IMR-90 (cell line): Measurements from ENCODE around the gene TAF4B. TPM values are rescaled to one million over a fixed set of nuclear protein-coding genes. Genes with fewer than 3 reads are reported as not detected.

Source experiments
- ATAC-seq: fragments of 200-7000 bp; cut with Tn5 transposase; 2 replicates; pipeline ENCODE4 v1.9.1; 2020; ENCODE audit warnings: low read depth, mild to moderate bottlenecking, moderate library complexity
- BruUV-seq: library from RNA; stranded (reverse); fragments of 400-500 nt; replicated peaks from 2 replicates; lab custom pipeline; 2021; lab: Mats Ljungman, UMichigan
- CTCF ChIA-PET: fragments of 300-600 bp; formaldehyde crosslinking; extraction: SDS; loops from one replicate; lab custom pipeline; 2021; ENCODE audit warnings: antibody characterized with exemption; lab: Yijun Ruan, JAX
- POLR2A ChIA-PET: fragments of 300-600 bp; sonication (Branson Sonifier 250); formaldehyde crosslinking; loops from one replicate; lab custom pipeline; 2022; ENCODE audit warnings: antibody characterized with exemption; ENCODE audit not compliant: unreplicated experiment; lab: Charles Lee
- DNase-seq: peaks from one replicate; pipeline ENCODE4 v3.0.0; 2013
- H2AFZ ChIP-seq: replicated peaks from 2 replicates; pipeline ENCODE3; 2013; ENCODE audit warnings: low read length, mild to moderate bottlenecking; ENCODE audit not compliant: poor library complexity
- H2AK5ac ChIP-seq: 2 replicates; pipeline ENCODE4 v1.6.1; 2013; ENCODE audit warnings: low read depth, low read length, inconsistent platforms
- H2AK9ac ChIP-seq: replicated peaks from 2 replicates; pipeline ENCODE3; 2013; ENCODE audit warnings: mild to moderate bottlenecking, low read depth, low read length, moderate library complexity; ENCODE audit not compliant: poor library complexity
- H2BK120ac ChIP-seq: 2 replicates; pipeline ENCODE4 v1.6.1; 2013; ENCODE audit warnings: low read depth, low read length, inconsistent platforms
- H2BK15ac ChIP-seq: 3 replicates; pipeline ENCODE4 v1.6.1; 2013; ENCODE audit warnings: low read depth, low read length, inconsistent platforms
- H2BK20ac ChIP-seq: 2 replicates; pipeline ENCODE4 v1.6.1; 2013; ENCODE audit warnings: low read depth, mild to moderate bottlenecking, inconsistent platforms, low read length, moderate library complexity
- H2BK5ac ChIP-seq: 2 replicates; pipeline ENCODE4 v1.6.1; 2013; ENCODE audit warnings: mild to moderate bottlenecking, low read depth, low read length, inconsistent platforms; ENCODE audit not compliant: poor library complexity, severe bottlenecking
- H3K14ac ChIP-seq: replicated peaks from 2 replicates; pipeline ENCODE4 v1.6.1; 2013; ENCODE audit warnings: low read depth, low read length, inconsistent platforms
- H3K18ac ChIP-seq: 2 replicates; pipeline ENCODE4 v1.6.1; 2013; ENCODE audit warnings: low read depth, low read length, control low read depth
- H3K23ac ChIP-seq: 2 replicates; pipeline ENCODE4 v1.6.1; 2013; ENCODE audit warnings: low read depth, low read length, inconsistent platforms
- H3K27ac ChIP-seq: 2 replicates; pipeline ENCODE4 v1.5.1; 2013; ENCODE audit warnings: mild to moderate bottlenecking, control low read depth, low read length; ENCODE audit not compliant: insufficient read depth
- H3K27me3 ChIP-seq: 2 replicates; pipeline ENCODE4 v1.6.1; 2013; ENCODE audit warnings: low read length; ENCODE audit not compliant: control insufficient read depth, insufficient read depth
- H3K36me3 ChIP-seq: 2 replicates; pipeline ENCODE4 v1.6.1; 2013; ENCODE audit warnings: low read length, mixed read lengths; ENCODE audit not compliant: control insufficient read depth, insufficient read depth
- H3K4ac ChIP-seq: 2 replicates; pipeline ENCODE4 v1.6.1; 2013; ENCODE audit warnings: low read depth, low read length, inconsistent platforms
- H3K4me1 ChIP-seq: 2 replicates; pipeline ENCODE4 v1.6.1; 2013; ENCODE audit warnings: low read length, mixed read lengths; ENCODE audit not compliant: control insufficient read depth, insufficient read depth
- H3K4me2 ChIP-seq: 2 replicates; pipeline ENCODE4 v1.6.1; 2013; ENCODE audit warnings: low read depth, mild to moderate bottlenecking, control low read depth, low read length, moderate library complexity
- H3K4me3 ChIP-seq: 2 replicates; pipeline ENCODE4 v1.5.1; 2013; ENCODE audit warnings: low read depth, mild to moderate bottlenecking, control low read depth, low read length, moderate library complexity; ENCODE audit not compliant: insufficient read depth
- H3K56ac ChIP-seq: 2 replicates; pipeline ENCODE4 v1.6.1; 2013; ENCODE audit warnings: low read length, inconsistent platforms; ENCODE audit not compliant: insufficient read depth; ENCODE audit errors: extremely low read depth
- H3K79me1 ChIP-seq, 2 experiments: 2 replicates each; pipeline ENCODE4 v1.6.1; 2013; ENCODE audit warnings: low read length in 2 of 2, inconsistent platforms in 1 of 2, low read depth in 1 of 2
- H3K9ac ChIP-seq: 2 replicates; pipeline ENCODE4 v1.6.1; 2013; ENCODE audit warnings: low read depth, low read length, control low read depth
- H3K9me1 ChIP-seq: 2 replicates; pipeline ENCODE4 v1.6.1; 2013; ENCODE audit warnings: low read length, inconsistent platforms; ENCODE audit not compliant: insufficient read depth
- H3K9me3 ChIP-seq: 2 replicates; pipeline ENCODE4 v1.6.1; 2013; ENCODE audit warnings: low read length; ENCODE audit not compliant: control insufficient read depth, insufficient read depth
- H4K20me1 ChIP-seq: 2 replicates; pipeline ENCODE4 v1.6.1; 2013; ENCODE audit warnings: low read length, inconsistent platforms; ENCODE audit not compliant: insufficient read depth
- H4K5ac ChIP-seq: 2 replicates; pipeline ENCODE4 v1.6.1; 2013; ENCODE audit warnings: mild to moderate bottlenecking, low read depth, low read length, control low read depth
- H4K8ac ChIP-seq, 2 experiments: 2 replicates each; pipeline ENCODE4 v1.6.1; 2013; ENCODE audit warnings: low read depth in 2 of 2, low read length in 2 of 2, control low read depth in 1 of 2, inconsistent platforms in 1 of 2
- H4K91ac ChIP-seq: 2 replicates; pipeline ENCODE4 v1.6.1; 2013; ENCODE audit warnings: low read depth, low read length, inconsistent platforms; ENCODE audit not compliant: insufficient read depth
- CEBPB ChIP-seq: IDR thresholded peaks from 2 replicates; pipeline ENCODE4 v1.6.1; 2012; ENCODE audit warnings: low read depth, low read length, improper control_type of control experiment
- CHD1 ChIP-seq: IDR thresholded peaks from 2 replicates; pipeline ENCODE4 v1.6.1; 2012; ENCODE audit warnings: low read depth, low read length, improper control_type of control experiment
- CTCF ChIP-seq: conservative IDR thresholded peaks from 2 replicates; pipeline ENCODE4 v1.5.1; 2012; ENCODE audit warnings: mild to moderate bottlenecking, low read depth, low read length, improper control_type of control experiment
- FOS ChIP-seq: fragments of 150-350 bp; IDR thresholded peaks from 2 replicates; pipeline ENCODE4 v1.6.1; 2016; ENCODE audit warnings: low read depth, low read length
- MAFK ChIP-seq: IDR thresholded peaks from 2 replicates; pipeline ENCODE4 v1.6.1; 2012; ENCODE audit warnings: low read depth, low read length, improper control_type of control experiment
- MAZ ChIP-seq: IDR thresholded peaks from 2 replicates; pipeline ENCODE4 v1.6.1; 2012; ENCODE audit warnings: low read depth, mild to moderate bottlenecking, low read length, improper control_type of control experiment, moderate library complexity, borderline replicate concordance
- MXI1 ChIP-seq: IDR thresholded peaks from 2 replicates; pipeline ENCODE4 v1.6.1; 2012; ENCODE audit warnings: low read depth, mild to moderate bottlenecking, low read length, moderate library complexity, borderline replicate concordance
- POLR2A ChIP-seq: IDR thresholded peaks from 2 replicates; pipeline ENCODE4 v1.6.1; 2012; ENCODE audit warnings: mild to moderate bottlenecking, low read depth, low read length
- RCOR1 ChIP-seq: IDR thresholded peaks from 2 replicates; pipeline ENCODE4 v1.6.1; 2012; ENCODE audit warnings: mild to moderate bottlenecking, low read length, improper control_type of control experiment; ENCODE audit not compliant: insufficient replicate concordance
- USF2 ChIP-seq: fragments of 150-350 bp; IDR thresholded peaks from 2 replicates; pipeline ENCODE4 v1.6.1; 2017; ENCODE audit warnings: mild to moderate bottlenecking, antibody characterized with exemption, low read length, low read depth
- WGBS, 2 experiments: methylation state at CpG; one replicate each; pipeline versions ENCODE4 v1.1.5 to v1.1.7; 2013; ENCODE audit warnings: missing lambda C conversion rate in 2 of 2; ENCODE audit not compliant: insufficient read length in 1 of 2; ENCODE audit errors: extremely low coverage in 2 of 2; 5-methylcytosine and 5-hydroxymethylcytosine counted together
- dilution Hi-C: fragments of 300-500 bp; cut with HindIII; formaldehyde crosslinking; loops from one replicate; pipeline ENCODE4 v1.14.3; 2018; ENCODE audit warnings: low sequenced_read_pairs; ENCODE audit not compliant: unreplicated experiment
- in situ Hi-C: fragments of 300-500 bp; cut with MboI; formaldehyde crosslinking; loops from 3 replicates; pipeline ENCODE4 v1.14.3; 2019; ENCODE audit warnings: low sequenced_read_pairs, inconsistent platforms, mixed read lengths
- intact Hi-C: fragments of 100-400 bp; cut with micrococcal nuclease; formaldehyde crosslinking; loops from 2 replicates; pipeline ENCODE4 v1.10.0; 2022
- polyA plus RNA-seq, 3 experiments: library from polyadenylated mRNA; depleted of rRNA; stranded (reverse); fragments of >200 nt; gene quantifications; 2 replicates each; pipeline ENCODE4 v1.2.3, GENCODE V29; 2012; ENCODE audit warnings: low replicate concordance in 1 of 3
- total RNA-seq: library from RNA; depleted of rRNA; stranded (reverse); fragments of >200 nt; gene quantifications from 2 replicates; pipeline ENCODE4 v1.2.3, GENCODE V29; 2012

The TAF4B gene
- total and polyA plus RNA-seq, 2 of the 4 experiments (the other 2 are of a cell fraction), result 0.38 to 1.1 TPM

GRCh38 chr18:26406854-26407517, 180.7 kb downstream of the TAF4B start:
- no peaks in the 10 kb centered on the region for H3K4me1 ChIP-seq
- no peak overlapping the region for H2AFZ ChIP-seq
- no peak overlapping the region for H3K4ac ChIP-seq
- no peak overlapping the region for H3K9ac ChIP-seq
- ChIA-PET POLR2A (no interaction called here), CTCF (no interaction called here)
- no peak overlapping the region for H2BK15ac ChIP-seq
- H2BK120ac ChIP-seq, result no peak overlapping the region
- H4K5ac ChIP-seq, result no peak overlapping the region
- no peak overlapping the region for H3K23ac ChIP-seq
- no peak overlapping the region for H4K91ac ChIP-seq
- H3K14ac ChIP-seq, result no peak overlapping the region
- H2BK5ac ChIP-seq, result no peak overlapping the region
- in situ Hi-C loops (loop anchor here (5.0 kb wide), 1 partner anchor 240 kb away; no protein-coding TSS in a partner anchor), dilution Hi-C loops (no loop called here), intact Hi-C loops (loop anchor here (5.0 to 10.0 kb wide), 2 partner anchors 140 to 1188 kb away; partner anchors contain the start of gene KCTD1)
- no peak overlapping the region for H3K4me2 ChIP-seq
- H3K18ac ChIP-seq, result no peak overlapping the region
- 73% methylated on average over 3 of the region's 15 CpGs; no CpG with 5 or more reads in 1 of the 2 experiments for WGBS, 2 experiments
- H3K56ac ChIP-seq, result no peak overlapping the region
- H2BK20ac ChIP-seq, result no peak overlapping the region
- no peak overlapping the region for H3K4me3 ChIP-seq
- TF ChIP-seq CHD1 (no peak), CTCF (no peak), CEBPB (no peak), MXI1 (no peak), RCOR1 (no peak), USF2 (no peak), POLR2A (no peak), MAFK (no peak), MAZ (no peak), FOS (no peak)
- no peak overlapping the region for H3K27ac ChIP-seq
- DNase-seq (no peak), ATAC-seq (no peak)
- no TSS peak for BruUV-seq
- no peaks in the 10 kb centered on the region for H4K20me1 ChIP-seq
- no peak overlapping the region for H2AK9ac ChIP-seq
- H3K9me1 ChIP-seq, result no peaks in the 10 kb centered on the region
- no peak overlapping the region for H4K8ac ChIP-seq
- no peaks in the 10 kb centered on the region for H3K9me3 ChIP-seq
- no peak overlapping the region for H2AK5ac ChIP-seq
- H3K36me3 ChIP-seq, result no peaks in the 10 kb centered on the region
- no peaks in the 10 kb centered on the region for H3K79me1 ChIP-seq
- peaks cover 15% of the 10 kb centered on the region for H3K27me3 ChIP-seq
